GM19023 (cell line): ENCODE measurements around the gene LRTM2.
A peak's percentile ranks its signal among the peaks of the same experiment; 100 is the strongest.

Source experiments
- ATAC-seq: cut with Tn5 transposase; IDR thresholded peaks from one replicate; pipeline ENCODE4 v1.9.1; 2021; ENCODE audit warnings: mild to moderate bottlenecking, moderate library complexity; ENCODE audit not compliant: unreplicated experiment

Gene LRTM2

GRCh38 chr12:1797991-1798640, 22.2 kb upstream of the LRTM2 start:
- ATAC-seq: no peak

GRCh38 chr12:1798641-1799020, 21.7 kb upstream of the LRTM2 start:
- ATAC-seq: no peak

DNA sequence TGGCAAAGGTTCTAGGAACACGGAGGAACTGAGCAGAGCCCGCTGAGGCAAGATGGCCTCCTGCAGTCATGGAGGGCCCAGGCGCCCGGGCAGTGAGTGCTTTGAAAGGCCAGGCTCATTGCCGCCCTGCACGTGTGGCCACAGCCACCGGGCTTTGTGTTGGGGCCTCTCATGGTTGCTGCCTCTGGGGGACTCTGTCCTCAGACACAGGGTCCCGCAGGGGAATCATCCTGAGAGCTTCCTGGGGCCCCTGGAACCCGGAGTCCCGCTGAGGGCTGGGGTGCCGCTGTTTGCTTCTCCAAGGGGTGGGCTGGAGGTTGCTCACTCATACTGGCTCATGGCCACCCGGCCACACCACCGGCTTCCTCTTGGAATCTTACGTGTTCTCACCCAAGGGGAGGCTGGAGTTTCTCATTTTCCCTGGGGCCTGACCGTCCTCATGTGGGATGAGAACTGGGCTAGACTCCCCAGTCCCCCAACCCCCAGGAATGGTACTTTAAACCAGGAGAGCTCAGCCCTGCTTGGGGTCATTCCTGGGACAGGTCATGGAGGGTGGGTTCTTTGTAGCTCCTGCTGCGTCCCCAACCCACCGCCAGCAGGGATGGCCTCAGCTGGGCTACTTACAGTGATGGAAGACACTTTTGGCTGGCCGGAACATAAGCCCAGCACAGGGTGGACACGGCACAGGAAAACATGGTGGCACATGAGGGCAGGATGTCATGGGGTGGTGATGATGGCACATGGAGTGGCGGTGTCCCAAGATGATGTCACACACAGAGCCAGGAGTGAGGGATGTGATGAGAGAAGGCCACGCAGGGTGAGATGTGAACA, 21.1 kb upstream of the LRTM2 start:
- no peak for ATAC-seq

- ATAC-seq: no peak
These were observed 20.4 kb upstream of the LRTM2 start for GRCh38 chr12:1799882-1800400.

- ATAC-seq: no peak
These were observed 19.7 kb upstream of the LRTM2 start for GRCh38 chr12:1800401-1801302.

DNA sequence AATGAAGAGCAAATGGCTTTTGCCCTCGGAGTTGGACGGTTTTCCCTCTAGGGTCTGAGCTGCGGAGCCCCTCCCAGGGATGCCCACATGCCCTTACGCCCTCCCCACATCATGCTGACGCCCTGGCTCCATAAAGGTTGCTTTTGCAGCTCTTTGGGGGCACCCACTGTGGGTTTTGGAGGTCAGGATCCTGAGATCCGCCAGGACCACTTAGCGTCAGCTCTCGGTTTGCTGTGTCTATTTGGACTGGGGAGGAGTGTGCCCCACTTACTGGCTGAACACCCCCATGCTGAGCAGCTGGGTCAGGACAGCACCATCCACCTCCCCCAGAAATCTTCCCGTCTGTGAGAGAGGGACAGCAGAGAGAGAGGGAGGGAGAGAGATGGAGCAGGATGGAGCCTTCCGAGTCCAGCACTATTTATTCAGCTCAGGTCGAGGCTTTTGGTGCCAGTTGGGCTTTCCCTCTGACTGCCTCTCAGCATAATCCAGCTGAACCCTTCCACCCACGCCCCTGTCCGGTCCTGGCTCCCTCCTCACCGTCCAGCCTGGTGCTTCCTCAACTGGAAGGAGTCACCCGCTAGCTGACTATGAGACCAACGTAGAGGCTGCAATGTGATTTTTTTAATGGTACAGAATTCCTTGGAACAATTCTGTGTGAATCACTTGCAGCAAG, 18.9 kb upstream of the LRTM2 start:
- no peak for ATAC-seq

DNA sequence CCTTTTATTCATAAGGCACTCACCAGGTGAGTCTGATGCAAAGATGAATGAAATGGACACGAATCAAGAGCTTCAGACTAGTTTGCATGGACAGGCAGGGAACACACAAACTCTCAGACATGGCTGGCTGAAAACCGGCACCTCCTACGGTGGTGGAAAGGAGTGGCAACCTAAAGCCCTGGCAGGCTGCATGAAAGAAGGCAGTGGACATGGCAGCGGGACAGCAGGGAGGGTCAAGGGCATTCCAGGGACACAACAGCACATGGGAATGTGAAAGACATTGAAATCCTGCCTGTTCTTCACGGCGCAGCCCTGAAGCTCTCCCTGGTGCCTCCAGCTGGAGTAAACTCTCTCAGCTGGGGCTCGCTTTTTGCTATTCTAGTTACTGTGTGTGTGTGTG, 16.6 kb upstream of the LRTM2 start:
- no peak for ATAC-seq

DNA sequence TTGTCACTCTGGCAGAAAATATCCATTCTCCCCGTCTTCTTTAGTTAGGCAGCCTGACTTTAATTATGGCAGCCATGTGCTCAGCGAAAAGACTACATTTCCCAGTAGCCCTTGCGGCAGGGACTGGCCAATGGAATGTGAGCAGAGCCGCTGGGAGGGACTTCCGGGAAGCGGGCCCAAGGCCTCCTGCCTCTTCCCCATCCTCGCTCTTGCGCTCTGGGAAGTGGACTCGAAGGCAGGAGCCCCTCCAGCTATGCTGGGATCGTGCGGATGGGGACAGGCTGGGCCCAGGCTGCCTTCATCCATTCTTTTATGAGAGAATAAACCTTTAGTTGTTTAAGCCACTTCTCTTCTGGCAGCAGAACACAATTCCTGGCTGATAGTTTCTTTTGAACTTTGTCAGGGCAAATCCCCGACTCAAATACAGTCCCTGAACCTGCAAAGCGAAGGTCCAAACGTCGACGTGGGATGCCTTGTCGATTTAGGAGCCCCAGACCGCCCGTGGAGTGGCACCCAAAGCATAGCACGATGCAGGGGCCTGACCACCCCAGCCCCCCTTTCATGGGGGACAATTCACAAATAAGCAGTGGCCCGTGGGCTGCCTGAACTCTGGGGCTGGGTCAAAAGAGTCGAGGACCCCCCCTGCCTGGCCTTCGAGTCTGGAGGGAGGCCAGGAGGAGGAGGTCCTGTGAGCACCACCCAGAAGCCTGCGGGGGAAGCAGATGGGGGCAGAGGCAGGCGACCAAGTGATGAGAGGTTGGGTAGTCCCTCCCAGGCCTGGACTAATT, 15.6 kb upstream of the LRTM2 start:
- ATAC-seq: peak; percentile 80

DNA sequence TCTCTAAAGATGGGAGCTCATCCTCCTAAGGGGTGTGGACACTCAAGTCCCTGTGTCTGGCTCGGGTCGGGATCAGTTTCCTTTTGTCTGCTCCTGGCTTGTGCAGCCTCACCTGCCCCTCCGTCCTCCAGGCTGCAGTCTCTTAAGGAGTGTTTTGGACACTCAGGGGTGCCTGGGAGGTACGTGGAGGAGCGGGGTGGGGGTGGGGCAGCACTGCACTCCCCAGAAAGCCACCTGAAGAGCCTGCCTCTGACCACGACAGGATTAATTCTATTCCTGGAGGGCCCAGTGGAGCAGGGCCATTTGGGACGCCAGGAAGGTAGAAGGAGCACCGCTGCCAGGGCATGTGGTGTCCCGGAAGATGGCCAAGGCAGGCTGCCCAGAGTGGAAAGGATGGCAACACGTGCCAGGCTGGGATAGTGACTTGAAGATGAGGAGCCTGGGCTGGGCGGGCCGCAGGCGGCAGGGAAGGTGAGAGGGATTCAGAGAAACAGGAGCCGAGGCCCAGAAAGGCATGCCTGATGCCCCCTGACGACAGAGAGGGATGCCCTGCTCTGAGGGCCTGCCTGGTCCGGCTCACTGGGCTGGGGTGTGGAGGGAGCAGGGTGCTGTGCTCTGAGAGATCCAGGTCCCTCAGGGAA, 14.8 kb upstream of the LRTM2 start:
- no peak for ATAC-seq

- no peak for ATAC-seq
These were observed 13.9 kb upstream of the LRTM2 start for GRCh38 chr12:1806301-1807086.

GRCh38 chr12:1807087-1807860, 13.1 kb upstream of the LRTM2 start:
- ATAC-seq: no peak

DNA sequence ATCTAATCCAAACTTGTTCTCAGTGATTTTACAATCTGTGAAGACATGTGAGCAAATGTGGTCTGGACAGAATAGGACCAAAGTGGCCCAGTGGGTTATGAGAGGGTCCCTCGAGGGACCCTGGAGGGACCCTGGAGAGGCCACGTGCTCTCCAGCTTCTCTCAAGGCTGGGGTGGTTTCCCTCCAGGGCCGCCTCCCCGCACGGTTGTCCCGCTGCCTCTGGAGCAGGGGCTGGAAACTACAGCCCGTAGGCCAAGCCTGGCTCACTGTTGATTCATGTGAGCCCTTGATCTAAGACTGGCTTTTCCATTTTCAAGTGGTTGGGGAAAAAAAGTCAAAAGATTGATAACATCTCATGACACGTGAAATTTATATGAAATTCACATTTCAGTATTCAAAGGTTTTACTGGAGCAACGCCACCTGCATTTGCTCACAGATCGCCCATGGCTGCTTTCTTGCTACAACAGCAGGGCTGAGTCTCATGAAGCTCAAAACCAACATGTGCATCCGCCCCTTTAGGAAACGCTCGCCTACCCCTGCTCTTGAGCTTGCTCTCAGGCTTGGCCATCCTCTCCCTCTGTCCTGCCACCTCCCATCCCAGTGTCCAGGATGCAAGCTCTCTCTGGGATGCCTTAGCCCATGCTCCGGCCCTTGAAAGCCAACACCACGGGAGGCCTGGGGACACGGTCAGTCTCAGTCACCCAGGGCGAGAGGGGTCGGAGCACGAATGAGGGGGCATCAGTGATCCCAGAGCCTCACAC, 12.1 kb upstream of the LRTM2 start:
- no peak for ATAC-seq

- ATAC-seq: no peak
These were observed 11.4 kb upstream of the LRTM2 start for GRCh38 chr12:1808798-1809480.

DNA sequence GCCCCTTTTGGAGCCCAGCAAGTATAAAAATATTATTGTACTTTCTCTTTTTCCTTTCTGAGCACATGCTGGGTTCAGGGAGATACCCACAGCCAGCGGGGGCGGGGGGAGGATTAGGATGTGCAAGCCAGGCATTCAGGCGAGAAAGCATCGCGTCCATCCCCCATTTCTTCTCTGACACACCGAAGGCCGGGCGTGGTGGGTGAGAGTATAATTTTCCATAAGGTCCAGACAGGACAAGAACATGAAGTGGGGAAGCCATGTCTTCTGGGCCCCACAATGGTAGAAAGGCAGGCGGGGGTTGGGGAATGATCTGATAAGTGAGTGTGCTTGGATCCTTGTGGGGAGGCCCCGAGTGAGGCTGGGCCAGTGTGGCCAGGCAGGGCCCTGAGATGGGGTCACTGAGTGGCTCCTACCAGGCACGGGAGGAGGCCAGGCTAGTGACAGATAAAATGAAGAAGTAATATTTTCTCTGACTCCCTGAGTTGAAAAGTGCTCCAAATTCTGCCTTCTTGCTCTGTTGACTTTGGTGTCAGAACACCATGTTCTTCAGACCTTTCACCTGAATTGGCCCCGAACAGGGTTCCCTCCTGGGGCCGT, 10.7 kb upstream of the LRTM2 start:
- ATAC-seq: no peak

DNA sequence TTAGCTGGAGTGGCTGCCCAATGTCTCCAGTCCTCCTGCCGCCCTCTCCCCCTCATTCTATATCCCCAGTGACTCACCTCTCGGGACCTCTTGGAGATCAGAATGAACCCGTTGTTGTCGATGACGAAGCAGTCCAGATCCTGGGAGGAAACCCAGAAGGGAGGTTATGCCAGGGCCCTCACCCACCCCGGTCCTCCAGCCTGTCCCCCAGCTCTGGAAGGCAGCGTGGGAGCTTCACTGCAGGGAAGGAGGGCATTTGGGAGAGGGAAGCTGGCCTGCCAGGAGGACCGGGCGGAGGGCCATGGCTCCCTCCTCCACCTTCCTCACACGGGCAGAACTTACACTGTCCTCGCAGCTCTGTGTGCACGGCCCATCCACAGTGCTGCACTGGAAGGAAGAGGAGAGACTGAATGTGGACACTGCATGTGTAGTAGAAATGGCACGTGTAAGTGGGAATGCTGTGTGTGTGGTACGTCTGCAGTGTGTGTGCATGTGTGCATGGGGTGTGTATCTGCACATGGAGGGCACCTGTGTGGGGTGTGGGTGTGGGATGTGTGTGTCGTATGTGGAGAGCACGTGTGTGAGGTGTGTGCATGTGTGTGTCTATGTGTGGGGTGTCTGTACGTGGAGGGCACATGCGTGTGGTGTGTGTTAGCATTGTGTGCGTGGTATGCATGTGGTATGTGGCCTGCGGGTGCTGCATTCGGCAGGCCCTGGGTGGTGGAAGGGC, 10.0 kb upstream of the LRTM2 start:
- ATAC-seq: no peak

DNA sequence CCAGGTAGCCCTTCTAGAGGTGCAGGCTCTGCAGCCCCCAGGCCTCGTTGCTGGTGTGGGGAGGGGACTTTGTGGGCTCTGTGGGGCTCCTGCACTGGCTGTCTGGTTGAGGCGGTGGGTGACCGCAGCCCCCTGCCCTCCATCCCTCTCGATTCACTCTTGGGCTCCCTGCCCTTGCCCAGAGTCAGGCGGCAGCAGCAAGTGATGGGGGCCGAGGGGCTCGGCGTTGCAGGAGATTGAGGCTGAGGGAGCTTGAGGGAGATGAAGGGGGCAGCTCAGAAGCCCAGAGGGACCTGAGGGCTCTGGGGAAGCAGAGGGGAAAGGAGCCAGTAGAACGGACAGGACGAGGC, 9.5 kb upstream of the LRTM2 start:
- no peak for ATAC-seq
